HepG2 (cell line): ENCODE measurements around the gene MEF2A. TPM values are rescaled to one million over a fixed set of nuclear protein-coding genes. Genes with fewer than 3 reads are reported as not detected.

Experiments used
- KDM6A ChIP-seq: IDR thresholded peaks from 2 replicates; pipeline ENCODE4 v1.6.1; 2016; ENCODE audit warnings: low read depth
- RCOR2 ChIP-seq: IDR thresholded peaks from 2 replicates; pipeline ENCODE4 v1.6.1; 2016; ENCODE audit warnings: missing biosample characterization, missing genetic modification reagents
- REST ChIP-seq, 2 experiments: IDR thresholded peaks; 2 replicates each; pipeline ENCODE4 v1.6.1; 2011 to 2012; ENCODE audit warnings: low read length in 2 of 2, borderline replicate concordance in 1 of 2, low read depth in 1 of 2, mild to moderate bottlenecking in 1 of 2, moderate library complexity in 1 of 2
- YEATS2 ChIP-seq: sonication (generic); formaldehyde crosslinking; IDR thresholded peaks from 2 replicates; pipeline ENCODE4 v1.4.0; 2020; ENCODE audit warnings: missing genetic modification reagents, borderline replicate concordance
- ZFP37 ChIP-seq: sonication (generic); formaldehyde crosslinking; IDR thresholded peaks from 2 replicates; pipeline ENCODE4 v1.4.0; 2020; ENCODE audit warnings: missing genetic modification reagents, borderline replicate concordance
- ZNF20 ChIP-seq: sonication (generic); formaldehyde crosslinking; IDR thresholded peaks from 2 replicates; pipeline ENCODE4 v1.4.0; 2020; ENCODE audit warnings: mild to moderate bottlenecking, moderate library complexity, missing genetic modification reagents
- ZNF407 ChIP-seq: sonication (generic); formaldehyde crosslinking; IDR thresholded peaks from one replicate; pipeline ENCODE4 v1.5.1; 2020; ENCODE audit warnings: mild to moderate bottlenecking, missing genetic modification reagents; ENCODE audit errors: not compliant biosample characterization
- ZNF549 ChIP-seq: sonication (generic); formaldehyde crosslinking; IDR thresholded peaks from 2 replicates; pipeline ENCODE4 v1.5.0; 2020; ENCODE audit warnings: missing genetic modification reagents
- polyA plus RNA-seq, 8 experiments: library from polyadenylated mRNA; depleted of rRNA in 3 of 8; stranded (reverse) in 7 of 8; unstranded in 1 of 8; fragments of >200 nt; fragmentation: Illumina TruSeq in 4 of 8; extraction: Trizol in 4 of 8; gene quantifications; 2 replicates each; pipeline versions ENCODE4 v1.2.1 to v1.2.3, GENCODE V29; 2011 to 2016; ENCODE audit warnings: low read depth in 4 of 8, missing spikeins in 1 of 8, mixed read lengths in 1 of 8; ENCODE audit not compliant: insufficient read depth in 1 of 8
- total RNA-seq, 5 experiments: library from RNA; depleted of rRNA; stranded (reverse); fragments of >200 nt; fragmentation: Illumina TruSeq; extraction: Trizol; gene quantifications; 2 replicates each; pipeline ENCODE4 v1.2.3, GENCODE V29; 2016; ENCODE audit warnings: low read depth in 1 of 5
- TF ChIP-seq, protein P1 (sequence below): sonication (generic); formaldehyde crosslinking; IDR thresholded peaks from 2 replicates; pipeline ENCODE4 v1.8.0; 2023; ENCODE audit warnings: mild to moderate bottlenecking, missing genetic modification reagents
- TF ChIP-seq, protein P2 (sequence below): sonication (generic); formaldehyde crosslinking; IDR thresholded peaks from 2 replicates; pipeline ENCODE4 v1.8.1; 2023; ENCODE audit warnings: mild to moderate bottlenecking, moderate library complexity, missing genetic modification reagents
- TF ChIP-seq, protein P3 (sequence below): sonication (generic); formaldehyde crosslinking; IDR thresholded peaks from 2 replicates; pipeline ENCODE4 v1.5.1; 2020; ENCODE audit warnings: missing genetic modification reagents, mild to moderate bottlenecking, borderline replicate concordance

The MEF2A gene
- total and polyA plus RNA-seq, 2 of the 13 experiments (the other 11 are each of a cell fraction or from before 2014, with no cell fraction given) = 15.2 to 24.4 TPM

GRCh38 chr15:99733268-99734039, 167.7 kb downstream of the MEF2A start, which contains the start of gene LYSMD4 (continued):
- peak in 1 of 2 experiments; percentile 22; a peak in 1 of 4 replicates for TF ChIP-seq REST (IDR thresholded peaks at IDR 0.05; ENCODE audit: borderline replicate concordance in 1 of 2, low read depth in 1 of 2, low read length in 2 of 2)
- no peak for TF ChIP-seq ZNF549 (CRISPR knock-in tag)
- 0 out of 2 replicates have a peak, but pooled peaks have one; percentile 31 for TF ChIP-seq ZFP37 (CRISPR knock-in tag)
- TF ChIP-seq YEATS2 = no peak; the same call in 1 of the 2 replicates
- no peak for TF ChIP-seq ZNF20 (CRISPR knock-in tag)
- no peak for TF ChIP-seq RCOR2 (CRISPR knock-in tag)
- no peak for TF ChIP-seq ZNF407
- TF ChIP-seq, protein P1, sequence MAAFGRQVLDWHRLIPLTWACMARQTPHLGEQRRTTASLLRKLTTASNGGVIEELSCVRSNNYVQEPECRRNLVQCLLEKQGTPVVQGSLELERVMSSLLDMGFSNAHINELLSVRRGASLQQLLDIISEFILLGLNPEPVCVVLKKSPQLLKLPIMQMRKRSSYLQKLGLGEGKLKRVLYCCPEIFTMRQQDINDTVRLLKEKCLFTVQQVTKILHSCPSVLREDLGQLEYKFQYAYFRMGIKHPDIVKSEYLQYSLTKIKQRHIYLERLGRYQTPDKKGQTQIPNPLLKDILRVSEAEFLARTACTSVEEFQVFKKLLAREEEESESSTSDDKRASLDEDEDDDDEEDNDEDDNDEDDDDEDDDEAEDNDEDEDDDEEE (CRISPR knock-in tag) = no peak
- TF ChIP-seq KDM6A (CRISPR knock-in tag) = no peak
- TF ChIP-seq, protein P2, sequence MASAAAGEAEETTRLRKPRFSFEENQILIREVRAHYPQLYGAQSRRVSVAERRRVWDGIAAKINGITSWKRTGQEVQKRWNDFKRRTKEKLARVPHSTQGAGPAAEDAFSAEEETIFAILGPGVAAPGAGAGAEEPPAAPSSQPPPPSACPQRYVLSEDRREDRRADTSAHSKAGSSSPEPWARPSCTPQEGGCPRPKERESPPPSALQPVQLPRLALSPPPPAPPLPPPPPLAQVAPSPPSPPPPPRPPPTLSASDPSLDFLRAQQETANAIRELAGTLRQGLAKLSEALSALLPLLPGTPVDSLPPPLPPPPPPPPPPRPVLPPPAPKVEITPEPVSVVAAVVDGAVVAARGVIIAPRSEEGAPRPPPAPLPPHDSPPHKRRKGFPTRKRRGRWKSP (CRISPR knock-in tag) = peak; percentile 22; the same call in 1 of the 2 replicates
- TF ChIP-seq, protein P3, sequence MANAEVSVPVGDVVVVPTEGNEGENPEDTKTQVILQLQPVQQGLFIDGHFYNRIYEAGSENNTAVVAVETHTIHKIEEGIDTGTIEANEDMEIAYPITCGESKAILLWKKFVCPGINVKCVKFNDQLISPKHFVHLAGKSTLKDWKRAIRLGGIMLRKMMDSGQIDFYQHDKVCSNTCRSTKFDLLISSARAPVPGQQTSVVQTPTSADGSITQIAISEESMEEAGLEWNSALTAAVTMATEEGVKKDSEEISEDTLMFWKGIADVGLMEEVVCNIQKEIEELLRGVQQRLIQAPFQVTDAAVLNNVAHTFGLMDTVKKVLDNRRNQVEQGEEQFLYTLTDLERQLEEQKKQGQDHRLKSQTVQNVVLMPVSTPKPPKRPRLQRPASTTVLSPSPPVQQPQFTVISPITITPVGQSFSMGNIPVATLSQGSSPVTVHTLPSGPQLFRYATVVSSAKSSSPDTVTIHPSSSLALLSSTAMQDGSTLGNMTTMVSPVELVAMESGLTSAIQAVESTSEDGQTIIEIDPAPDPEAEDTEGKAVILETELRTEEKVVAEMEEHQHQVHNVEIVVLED = no peak
